ENCODE data around the gene NACA2.

Gene NACA2

DNA sequence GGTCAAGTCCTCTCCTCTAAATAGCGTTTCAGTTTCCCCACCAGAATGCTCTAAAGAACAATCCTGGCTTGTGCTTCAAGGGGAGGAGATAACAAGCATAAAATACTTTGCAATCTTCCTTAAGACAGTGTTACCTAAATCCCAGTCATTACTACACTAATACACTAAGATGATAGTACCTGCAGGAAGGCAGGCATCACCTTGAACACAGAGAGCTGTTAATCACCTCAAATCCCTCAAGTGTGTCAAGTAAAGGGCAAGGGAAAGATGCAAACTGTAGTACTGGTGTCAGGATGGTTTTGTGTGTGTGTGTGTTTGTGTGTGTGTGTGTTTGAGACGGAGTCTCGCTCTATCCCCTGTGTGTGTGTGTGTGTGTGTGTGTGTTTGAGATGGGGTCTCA is 36.8 kb downstream of the NACA2 start:
- TF ChIP-seq GATA2 (IDR thresholded peaks at IDR 0.05; ENCODE audit: low read depth, low read length), result no peak
- TF ChIP-seq GATA3 (IDR thresholded peaks at IDR 0.05; ENCODE audit: low read depth, low read length), result no peak

GRCh38 chr17:61551255-61551742 is 39.7 kb downstream of the NACA2 start:
- no peak for TF ChIP-seq GATA3 (IDR thresholded peaks at IDR 0.05; ENCODE audit: low read depth, low read length)
- no peak for TF ChIP-seq GATA2 (IDR thresholded peaks at IDR 0.05; ENCODE audit: low read depth, low read length)

GRCh38 chr17:61547113-61547512 is 43.9 kb downstream of the NACA2 start:
- TF ChIP-seq GATA3 (IDR thresholded peaks at IDR 0.05; ENCODE audit: low read depth, low read length), result no peak
- no peak for TF ChIP-seq GATA2 (IDR thresholded peaks at IDR 0.05; ENCODE audit: low read depth, low read length)

DNA sequence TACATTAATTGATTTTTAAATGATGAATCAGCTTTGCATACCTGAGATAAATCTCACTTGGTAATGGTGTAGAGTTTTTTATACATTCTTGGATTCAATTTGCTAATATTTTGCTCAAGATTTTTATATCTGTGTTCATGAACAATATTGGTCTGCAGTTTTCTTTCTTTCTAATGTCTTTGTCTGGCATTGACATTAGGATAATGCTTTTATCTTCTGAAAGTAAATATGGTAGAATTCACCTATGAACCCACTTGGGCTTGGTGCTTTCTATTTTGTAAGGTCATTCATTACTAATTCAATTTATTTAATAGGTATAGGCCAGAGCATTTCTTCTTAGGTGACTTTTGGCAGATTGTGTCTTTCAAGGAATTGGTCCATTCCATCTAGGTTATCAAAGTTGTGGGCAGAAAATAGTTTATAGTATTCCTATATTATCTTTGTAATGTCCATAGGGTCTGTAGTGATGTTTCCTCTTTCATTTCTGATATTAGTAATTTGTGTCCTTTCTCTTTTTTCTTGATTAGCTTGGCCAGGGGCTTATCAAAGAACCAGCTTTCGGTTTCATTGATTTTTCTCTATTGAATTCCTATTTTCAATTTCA is 45.6 kb downstream of the NACA2 start:
- TF ChIP-seq GATA2 (IDR thresholded peaks at IDR 0.05; ENCODE audit: low read depth, low read length), result no peak
- no peak for TF ChIP-seq GATA3 (IDR thresholded peaks at IDR 0.05; ENCODE audit: low read depth, low read length)

DNA sequence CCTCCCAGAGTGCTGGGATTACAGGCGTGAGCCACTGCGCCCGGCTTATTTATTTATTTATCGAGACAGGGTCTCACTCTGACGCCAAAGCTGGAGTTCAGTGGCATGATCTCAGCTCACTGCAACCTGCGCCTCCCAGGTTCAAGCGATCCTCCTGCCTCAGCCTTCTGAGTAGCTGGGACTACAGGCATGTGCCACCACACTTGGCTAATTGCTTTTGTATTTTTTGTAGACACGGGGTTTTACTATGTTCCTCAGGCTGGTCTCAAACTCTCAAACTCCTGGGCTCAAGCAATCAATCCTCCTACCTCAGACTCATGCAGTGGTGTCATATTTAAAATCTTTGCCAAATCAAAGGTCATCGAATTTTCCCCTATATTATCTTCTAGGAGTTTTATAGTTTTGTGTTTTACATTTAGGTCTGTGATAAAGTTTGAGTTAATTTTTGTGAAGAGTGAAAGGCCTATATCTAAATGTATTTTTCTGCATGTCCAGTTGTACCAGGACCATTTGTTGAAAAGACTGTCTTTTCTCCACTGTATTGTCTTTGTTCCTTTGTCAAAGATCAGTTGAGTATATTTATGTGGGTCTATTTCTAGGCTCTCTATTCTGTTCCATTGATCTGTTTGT is 47.1 kb downstream of the NACA2 start:
- TF ChIP-seq GATA2 (IDR thresholded peaks at IDR 0.05; ENCODE audit: low read depth, low read length), result no peak
- no peak for TF ChIP-seq GATA3 (IDR thresholded peaks at IDR 0.05; ENCODE audit: low read depth, low read length)

DNA sequence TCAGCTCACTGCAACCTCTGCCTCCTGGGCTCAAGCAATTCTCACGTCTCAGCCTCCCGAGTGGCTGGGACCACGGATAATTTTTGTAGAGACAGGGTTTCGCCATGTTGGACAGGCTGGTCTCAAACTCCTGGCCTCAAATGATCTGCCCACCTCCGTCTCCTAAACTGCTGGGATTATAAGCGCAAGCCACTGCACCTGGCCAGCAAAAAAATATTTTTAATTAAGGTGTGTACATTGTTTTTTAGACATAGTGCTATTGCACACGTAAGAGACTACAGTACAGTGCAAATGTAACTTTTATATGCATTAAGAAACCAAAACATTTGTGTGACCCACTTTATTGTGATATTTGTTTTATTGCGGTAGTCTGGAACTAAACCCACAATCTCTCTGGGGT is 49.0 kb downstream of the NACA2 start:
- TF ChIP-seq GATA2 (IDR thresholded peaks at IDR 0.05; ENCODE audit: low read depth, low read length) (no peak), GATA3 (IDR thresholded peaks at IDR 0.05; ENCODE audit: low read depth, low read length) (no peak)

GRCh38 chr17:61540874-61541273 is 50.1 kb downstream of the NACA2 start:
- no peak for TF ChIP-seq GATA2 (IDR thresholded peaks at IDR 0.05; ENCODE audit: low read depth, low read length)
